GM12878 (cell line): ENCODE measurements around the gene OXER1. TPM values are rescaled to one million over a fixed set of nuclear protein-coding genes. Genes with fewer than 3 reads are reported as not detected.

ENCODE experiments used
- ATAC-seq: fragments of 200-7000 bp; cut with Tn5 transposase; 3 replicates; pipeline ENCODE4 v1.9.1; 2020; ENCODE audit warnings: mild to moderate bottlenecking, moderate library complexity
- BruUV-seq: library from RNA; stranded (reverse); fragments of 400-500 nt; replicated peaks from 2 replicates; lab custom pipeline; 2021; lab: Mats Ljungman, UMichigan
- CTCF ChIA-PET: fragments of 300-600 bp; sonication (Branson Sonifier 250); formaldehyde crosslinking; extraction: SDS; loops from one replicate; lab custom pipeline; 2021; ENCODE audit warnings: inconsistent platforms; lab: Yijun Ruan, JAX
- POLR2A ChIA-PET: fragments of 350-600 bp; formaldehyde crosslinking; extraction: SDS; loops from one replicate; lab custom pipeline; 2021; ENCODE audit warnings: inconsistent platforms; lab: Charles Lee
- RAD21 ChIA-PET: fragments of 300-600 bp; sonication (Branson Sonifier 250); formaldehyde crosslinking; loops from one replicate; lab custom pipeline; 2023; ENCODE audit warnings: antibody characterized with exemption; ENCODE audit not compliant: unreplicated experiment; lab: Charles Lee
- SMC1A ChIA-PET: fragments of 300-600 bp; sonication (Branson Sonifier 250); formaldehyde crosslinking; loops from one replicate; lab custom pipeline; 2023; ENCODE audit not compliant: unreplicated experiment, uncharacterized antibody; lab: Charles Lee
- DNase-seq: peaks from one replicate; pipeline ENCODE4 v3.0.0-alpha.2; 2011; ENCODE audit warnings: low read depth, low spot score
- FAIRE-seq: peaks from 3 replicates; lab custom pipeline; 2011; peaks lifted over from hg19 to GRCh38; lab: Jason Lieb, UNC
- H2AFZ ChIP-seq: 2 replicates; pipeline ENCODE4 v1.6.0; 2011; ENCODE audit warnings: low read depth, low read length, control low read depth; ENCODE audit not compliant: control insufficient read depth
- H3K27ac ChIP-seq: 2 replicates; pipeline ENCODE4 v1.5.1; 2011; ENCODE audit warnings: control low read depth; ENCODE audit not compliant: control insufficient read depth, insufficient read depth
- H3K27me3 ChIP-seq, 2 experiments: replicated peaks in 1 of 2; 2 replicates each; pipeline versions ENCODE4 v1.6.0 to v1.6.1; 2011; ENCODE audit warnings: low read length in 1 of 2; ENCODE audit not compliant: control insufficient read depth in 2 of 2, insufficient read depth in 2 of 2
- H3K36me3 ChIP-seq, 2 experiments: 2 replicates each; pipeline ENCODE4 v1.5.1; 2011; ENCODE audit warnings: low read length in 1 of 2; ENCODE audit not compliant: control insufficient read depth in 2 of 2, insufficient read depth in 2 of 2
- H3K4me1 ChIP-seq: 2 replicates; pipeline ENCODE4 v1.6.1; 2011; ENCODE audit warnings: mild to moderate bottlenecking, low read length, moderate library complexity, mixed read lengths; ENCODE audit not compliant: control insufficient read depth, insufficient read depth
- H3K4me2 ChIP-seq: 2 replicates; pipeline ENCODE4 v1.6.0; 2011; ENCODE audit warnings: control low read depth; ENCODE audit not compliant: control insufficient read depth, insufficient read depth
- H3K4me3 ChIP-seq: fragments of 200-600 bp; sonication (generic); 2 replicates; pipeline ENCODE4 v1.5.1; 2016
- H3K79me2 ChIP-seq: 2 replicates; pipeline ENCODE4 v1.6.0; 2011; ENCODE audit warnings: low read length; ENCODE audit not compliant: control insufficient read depth, insufficient read depth
- H3K9ac ChIP-seq: 2 replicates; pipeline ENCODE4 v1.8.0; 2011; ENCODE audit warnings: low read length, control low read depth, mixed read lengths; ENCODE audit not compliant: control insufficient read depth, insufficient read depth
- H3K9me3 ChIP-seq: replicated peaks from 3 replicates; pipeline ENCODE4 v1.5.1; 2011; ENCODE audit warnings: mild to moderate bottlenecking, low read length; ENCODE audit not compliant: control insufficient read depth, insufficient read depth
- H4K20me1 ChIP-seq: 2 replicates; pipeline ENCODE4 v1.6.0; 2011; ENCODE audit not compliant: control insufficient read depth, insufficient read depth
- CBFB ChIP-seq: IDR thresholded peaks from 2 replicates; pipeline ENCODE4 v1.6.1; 2016; ENCODE audit warnings: antibody characterized with exemption, low read depth
- CREB1 ChIP-seq: IDR thresholded peaks from 2 replicates; pipeline ENCODE4 v1.6.1; 2012; ENCODE audit warnings: low read depth, mild to moderate bottlenecking, inconsistent platforms
- CREM ChIP-seq: IDR thresholded peaks from 2 replicates; pipeline ENCODE4 v1.6.1; 2014; ENCODE audit warnings: antibody characterized with exemption, low read depth
- FOXK2 ChIP-seq: fragments of 450-650 bp; IDR thresholded peaks from 2 replicates; pipeline ENCODE4 v1.6.1; 2017; ENCODE audit warnings: mild to moderate bottlenecking, moderate library complexity
- IKZF2 ChIP-seq, 2 experiments: fragments of 450-650 bp; IDR thresholded peaks; 2 replicates each; pipeline ENCODE4 v1.6.1; 2017; ENCODE audit warnings: mild to moderate bottlenecking in 2 of 2, moderate library complexity in 2 of 2
- MTA2 ChIP-seq: fragments of 450-650 bp; IDR thresholded peaks from 2 replicates; pipeline ENCODE4 v1.6.1; 2016; ENCODE audit warnings: low read depth, mild to moderate bottlenecking, moderate library complexity
- MTA3 ChIP-seq: IDR thresholded peaks from 2 replicates; pipeline ENCODE4 v1.6.1; 2012; ENCODE audit warnings: low read length, inconsistent platforms, borderline replicate concordance
- MXI1 ChIP-seq: fragments of 150-350 bp; IDR thresholded peaks from 2 replicates; pipeline ENCODE4 v1.6.1; 2011; ENCODE audit warnings: low read depth, mild to moderate bottlenecking, inconsistent platforms, low read length, improper control_type of control experiment
- NBN ChIP-seq: fragments of 450-650 bp; IDR thresholded peaks from 2 replicates; pipeline ENCODE4 v1.6.1; 2016
- NFXL1 ChIP-seq: fragments of 450-650 bp; IDR thresholded peaks from 2 replicates; pipeline ENCODE4 v1.6.1; 2017; ENCODE audit warnings: antibody characterized with exemption, mild to moderate bottlenecking, borderline replicate concordance
- POLR2AphosphoS5 ChIP-seq: IDR thresholded peaks from 2 replicates; pipeline ENCODE4 v1.6.1; 2011; ENCODE audit warnings: mild to moderate bottlenecking, low read length, inconsistent platforms
- REST ChIP-seq: IDR thresholded peaks from 2 replicates; pipeline ENCODE4 v1.6.1; 2012; ENCODE audit warnings: mild to moderate bottlenecking, low read depth, low read length
- SP1 ChIP-seq: IDR thresholded peaks from one replicate; pipeline ENCODE4 v1.6.1; 2011; ENCODE audit warnings: low read depth, low read length
- TBL1XR1 ChIP-seq: IDR thresholded peaks from 2 replicates; pipeline ENCODE4 v1.6.1; 2012; ENCODE audit warnings: low read depth, low read length, improper control_type of control experiment
- TCF12 ChIP-seq: IDR thresholded peaks from 2 replicates; pipeline ENCODE4 v1.6.1; 2011; ENCODE audit warnings: low read depth, mild to moderate bottlenecking, low read length
- WGBS: methylation state at CpG from one replicate; pipeline ENCODE4 v1.1.6; 2016; ENCODE audit warnings: low lambda C conversion rate; ENCODE audit not compliant: insufficient replicate concordance, insufficient coverage; ENCODE audit errors: missing lambda C conversion rate; 5-methylcytosine and 5-hydroxymethylcytosine counted together
- in situ Hi-C: fragments of 300-500 bp; cut with MboI; formaldehyde crosslinking; loops from 9 replicates; pipeline ENCODE4 v1.14.3; 2018; ENCODE audit warnings: mixed read lengths
- intact Hi-C: fragments of 100-400 bp; cut with micrococcal nuclease; formaldehyde crosslinking; loops from one replicate; pipeline ENCODE4 v1.14.2; 2022; ENCODE audit not compliant: unreplicated experiment
- polyA plus RNA-seq, 11 experiments: library from polyadenylated mRNA; depleted of rRNA in 4 of 11; unstranded in 6 of 11; stranded (reverse) in 5 of 11; fragments of >200 nt; fragmentation: Nextera tagmentation in 4 of 11; fragmentation: Illumina TruSeq in 1 of 11; extraction: Ambion mirVana in 4 of 11; extraction: Trizol in 1 of 11; gene quantifications; 1 replicate in 1 of 11; 2 replicates in 10 of 11; pipeline versions ENCODE4 v1.2.1 to v1.2.3, GENCODE V29; 2011 to 2016; ENCODE audit warnings: inconsistent platforms in 2 of 11, missing spikeins in 2 of 11, low read depth in 1 of 11
- total RNA-seq, 4 experiments: library from RNA; depleted of rRNA in 3 of 4; stranded (reverse); fragments of >200 nt in 3 of 4; fragmentation: Illumina TruSeq in 1 of 4; extraction: Trizol in 1 of 4; gene quantifications; 2 replicates each; pipeline versions ENCODE4 v1.2.1 to v1.2.3, GENCODE V29; 2013 to 2021

The OXER1 gene
- total and polyA plus RNA-seq, 10 of the 15 experiments (the other 5 are each of a cell fraction or from before 2014, with no cell fraction given), result 0.11 to 8.6 (median 3.3) TPM

- no peak for FAIRE-seq
- Histone ChIP-seq H3K9me3 (no peaks in the 10 kb centered on the region), H2AFZ (no peak overlapping the region), H3K27me3 (no peaks in the 10 kb centered on the region), H3K79me2 (no peaks in the 10 kb centered on the region; the same call in 1 of the 2 replicates), H3K4me3 (no peak overlapping the region), H3K36me3 (no peaks in the 10 kb centered on the region), H3K4me2 (no peak overlapping the region), H3K27ac (no peak overlapping the region), H3K9ac (no peak overlapping the region), H4K20me1 (no peaks in the 10 kb centered on the region), H3K4me1 (peaks cover 13% of the 10 kb centered on the region)
- intact Hi-C loops (no loop called here), in situ Hi-C loops (no loop called here)
- SMC1A ChIA-PET, result interaction anchor here (1.0 to 1.2 kb wide), 3 partner anchors 10 to 137 kb away, joined by 3 to 5 read pairs (median 3); no protein-coding TSS in a partner anchor
- no peak for TF ChIP-seq NBN
- no peak for TF ChIP-seq IKZF2 (IDR thresholded peaks at IDR 0.05)
- no peak for TF ChIP-seq POLR2AphosphoS5
- no peak for TF ChIP-seq CREM
- no peak for TF ChIP-seq TCF12
- no peak for TF ChIP-seq NFXL1
- TF ChIP-seq MTA3, result no peak
- no peak for TF ChIP-seq MXI1
- no peak for TF ChIP-seq FOXK2
- no peak for TF ChIP-seq REST
- no peak for TF ChIP-seq CREB1
- no peak for TF ChIP-seq CBFB
- TF ChIP-seq MTA2, result no peak
- TF ChIP-seq SP1, result no peak
- no peak for TF ChIP-seq TBL1XR1
- CTCF ChIA-PET, result interaction anchor here (0.8 to 2.4 kb wide), 5 partner anchors 10 to 137 kb away, joined by 3 to 14 read pairs (median 3); no protein-coding TSS in a partner anchor
- no peak for ATAC-seq
- WGBS, result 94% methylated on average over 4 of the region's 4 CpGs
- POLR2A ChIA-PET, result interaction anchor here (1.9 kb wide), 1 partner anchor 9 kb away, joined by 14 read pairs; no protein-coding TSS in a partner anchor
- no TSS peak for BruUV-seq
- DNase-seq, result no peak
- RAD21 ChIA-PET, result interaction anchor here (1.3 kb wide), 1 partner anchor 9 kb away, joined by 13 read pairs; no protein-coding TSS in a partner anchor
Observed at GRCh38 chr2:42800461-42800962, 36.6 kb upstream of the OXER1 start.
